ENCODE results near the gene MPL. TPM values are rescaled to one million over a fixed set of nuclear protein-coding genes. Genes with fewer than 3 reads are reported as not detected.

Gene MPL
- total and polyA plus RNA-seq, 2 of the 13 experiments (the other 11 are each of a cell fraction or from before 2014, with no cell fraction given): not detected

DNA sequence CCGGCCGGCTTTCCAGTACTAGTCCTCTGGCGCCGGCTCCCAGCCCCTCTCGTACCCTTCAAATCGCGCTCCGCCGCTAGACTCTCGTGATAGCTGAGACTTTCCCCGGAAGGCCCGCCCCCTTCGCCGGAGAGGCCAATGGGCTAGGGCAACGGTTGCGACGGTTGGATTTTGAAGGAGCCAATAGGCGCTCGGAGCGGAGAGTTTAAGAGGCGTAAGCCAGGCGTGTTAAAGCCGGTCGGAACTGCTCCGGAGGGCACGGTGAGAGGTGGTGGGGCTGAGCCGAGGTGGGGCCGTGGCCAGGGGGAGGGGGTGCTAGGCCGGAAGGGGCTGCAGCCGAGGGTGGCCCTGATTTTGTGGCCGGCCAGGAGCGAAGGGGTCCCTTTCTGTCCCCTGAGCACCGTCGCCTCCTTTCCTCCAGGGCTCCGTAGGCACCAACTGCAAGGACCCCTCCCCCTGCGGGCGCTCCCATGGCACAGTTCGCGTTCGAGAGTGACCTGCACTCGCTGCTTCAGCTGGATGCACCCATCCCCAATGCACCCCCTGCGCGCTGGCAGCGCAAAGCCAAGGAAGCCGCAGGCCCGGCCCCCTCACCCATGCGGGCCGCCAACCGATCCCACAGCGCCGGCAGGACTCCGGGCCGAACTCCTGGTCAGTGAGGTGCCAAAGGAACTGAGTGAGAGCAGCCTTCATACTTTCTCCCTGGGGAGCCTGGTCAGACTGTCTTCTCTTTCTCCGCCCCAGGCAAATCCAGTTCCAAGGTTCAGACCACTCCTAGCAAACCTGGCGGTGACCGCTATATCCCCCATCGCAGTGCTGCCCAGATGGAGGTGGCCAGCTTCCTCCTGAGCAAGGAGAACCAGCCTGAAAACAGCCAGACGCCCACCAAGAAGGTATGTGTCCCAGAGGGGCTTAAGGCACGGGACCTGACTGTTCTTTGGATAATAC, 21.4 kb downstream of the MPL start, which contains the start of gene CDC20 (continued):
- TF ChIP-seq UBTF (CRISPR knock-in tag; IDR thresholded peaks at IDR 0.05) (peak; percentile 16), FIP1L1 (IDR thresholded peaks at IDR 0.05; ENCODE audit: borderline replicate concordance, insufficient read depth, low read depth, low read length) (no peak), KLF11 (CRISPR knock-in tag; IDR thresholded peaks at IDR 0.05) (no peak), ZSCAN30 (CRISPR knock-in tag; IDR thresholded peaks at IDR 0.05) (no peak), ZC3H13 (CRISPR knock-in tag; IDR thresholded peaks at IDR 0.05) (peak; percentile 93; the same call in 1 of the 2 replicates), IRF2 (CRISPR knock-in tag; IDR thresholded peaks at IDR 0.05) (peak; percentile 67), FOXM1 (CRISPR knock-in tag; IDR thresholded peaks at IDR 0.05) (peak; percentile 90), ZNF367 (CRISPR knock-in tag; IDR thresholded peaks at IDR 0.05; ENCODE audit: borderline replicate concordance) (0 out of 2 replicates have a peak, but pooled peaks have one; percentile 42), ZBTB42 (CRISPR knock-in tag; IDR thresholded peaks at IDR 0.05) (no peak), ZBTB43 (CRISPR knock-in tag; conservative IDR thresholded peaks at IDR 0.05) (no peak), RAD21 (CRISPR knock-in tag; IDR thresholded peaks at IDR 0.05) (no peak), FOXA3 (CRISPR knock-in tag; IDR thresholded peaks at IDR 0.05) (no peak; the same call in 1 of the 2 replicates), MBD4 (IDR thresholded peaks at IDR 0.05; ENCODE audit: borderline replicate concordance, low read length) (no peak), NFIC (IDR thresholded peaks at IDR 0.05; ENCODE audit: low read length) (no peak), MZF1 (CRISPR knock-in tag; IDR thresholded peaks at IDR 0.05; ENCODE audit: borderline replicate concordance) (no peak), CEBPG (CRISPR knock-in tag; IDR thresholded peaks at IDR 0.05) (no peak), ZSCAN25 (CRISPR knock-in tag; IDR thresholded peaks at IDR 0.05) (no peak), ZNF547 (CRISPR knock-in tag; IDR thresholded peaks at IDR 0.05) (no peak; the same call in 1 of the 2 replicates), ZMAT3 (CRISPR knock-in tag; conservative IDR thresholded peaks at IDR 0.05) (no peak), CREB1 (IDR thresholded peaks at IDR 0.05) (peak; percentile 66), CREB1 (CRISPR knock-in tag; IDR thresholded peaks at IDR 0.05) (peak; percentile 89), ZNF30 (CRISPR knock-in tag; IDR thresholded peaks at IDR 0.05) (no peak), ZIK1 (CRISPR knock-in tag; IDR thresholded peaks at IDR 0.05; ENCODE audit: borderline replicate concordance, low read depth) (no peak), ZBTB39 (CRISPR knock-in tag; IDR thresholded peaks at IDR 0.05) (peak; percentile 33; the same call in 1 of the 2 replicates), SOX13 (IDR thresholded peaks at IDR 0.05) (no peak), SOX13 (CRISPR knock-in tag; conservative IDR thresholded peaks at IDR 0.05 in 1 of 2, IDR thresholded peaks at IDR 0.05 in 1 of 2) (no peak)

All from HepG2 (cell line).